Head of caudate nucleus (tissue), 42 donors: ENCODE data around the gene LRRC8B.
"Not testable (repeated sequence)": the region's sequence is repeated elsewhere in the genome, so short reads cannot be mapped to it uniquely, and the experiment has no call there.

ENCODE experiments used
- DNase-seq, 42 donors: peaks; one replicate each; pipeline versions ENCODE4 v3.0.0 to v3.0.0-alpha.2; 2020 to 2021; ENCODE audit warnings: mixed read lengths in 7 of 42
- intact Hi-C: fragments of 100-400 bp; cut with DNase I; formaldehyde crosslinking; loops from one replicate; pipeline ENCODE4 v1.15.0; 2022

LRRC8B gene

DNA sequence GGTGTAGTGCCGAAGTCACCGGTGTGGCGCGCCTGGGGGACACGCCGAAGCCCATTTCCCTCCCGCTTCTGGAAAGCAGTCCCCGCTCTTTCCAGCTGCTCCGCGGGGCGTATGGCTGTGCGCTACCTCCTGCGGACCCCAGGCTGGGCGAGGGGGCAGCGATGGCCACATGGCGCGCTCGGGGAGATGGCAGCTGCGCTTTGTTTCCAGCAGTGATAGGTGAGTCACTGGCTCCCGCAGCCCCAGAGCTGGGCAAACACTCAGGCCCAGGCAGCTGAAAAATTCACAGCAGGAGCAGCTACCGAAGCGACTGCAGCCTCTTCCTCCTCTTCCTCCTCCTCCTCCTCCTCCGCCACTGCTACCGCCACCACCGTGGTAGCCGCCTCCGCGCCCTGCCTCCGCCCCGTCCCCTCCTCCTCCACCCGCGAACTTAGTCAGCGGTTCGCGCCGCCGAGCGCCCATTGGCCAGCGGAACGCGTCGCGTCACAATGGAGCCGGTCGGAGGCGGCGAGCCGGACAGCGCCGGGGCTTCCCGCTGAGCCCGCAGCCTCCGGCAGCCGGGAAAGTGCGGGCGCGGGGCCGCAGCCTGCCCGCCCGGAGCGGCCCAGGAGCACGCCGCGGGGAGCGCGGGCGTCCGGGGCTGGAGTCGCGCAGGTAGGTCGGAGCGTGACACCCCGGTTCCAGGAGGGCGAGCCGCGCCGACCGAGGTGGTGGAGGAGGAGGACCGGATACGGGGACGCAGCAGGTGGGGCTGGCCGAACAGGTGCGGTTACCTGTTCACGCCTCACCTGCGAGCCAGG lies at the start of gene LRRC8B:
Gene LRRC8B (plus strand): TSS at position 461 of the 800 bp plus-strand sequence. CDS start 57,822 bp downstream, outside the sequence.
- intact Hi-C loops = loop anchor here (10.0 kb wide), 1 partner anchor 70 kb away; no protein-coding TSS in a partner anchor
- peak; percentile 81 to 97 (median 94) for DNase-seq

DNA sequence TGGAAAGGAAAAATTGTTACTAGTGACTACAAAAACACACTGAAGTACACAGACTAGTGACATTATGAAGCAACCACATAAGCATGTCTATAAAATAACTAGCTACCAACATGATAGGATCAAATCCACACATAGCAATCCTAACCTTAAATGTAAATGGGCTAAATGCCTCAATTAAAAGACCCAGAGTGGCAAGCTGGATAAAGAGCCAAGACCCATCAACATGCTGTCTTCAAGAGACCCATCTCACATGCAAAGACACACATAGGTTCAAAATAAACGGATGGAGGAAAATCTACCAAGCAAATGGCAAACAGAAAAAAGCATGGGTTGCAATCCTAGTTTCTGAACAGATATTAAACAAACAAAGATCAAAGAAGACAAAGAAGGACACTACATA lies 49.4 kb upstream of the LRRC8B start:
- intact Hi-C loops = no loop called here
- no peak for DNase-seq

- intact Hi-C loops = no loop called here
- no peak for DNase-seq
These were observed 48.6 kb upstream of the LRRC8B start for GRCh38 chr1:89476072-89476471.

GRCh38 chr1:89483010-89483756 lies 41.4 kb upstream of the LRRC8B start:
- intact Hi-C loops = loop anchor here (5.0 kb wide), 2 partner anchors 114 to 279 kb away; no protein-coding TSS in a partner anchor
- peak; percentile 45 to 96 (median 86) for DNase-seq

DNA sequence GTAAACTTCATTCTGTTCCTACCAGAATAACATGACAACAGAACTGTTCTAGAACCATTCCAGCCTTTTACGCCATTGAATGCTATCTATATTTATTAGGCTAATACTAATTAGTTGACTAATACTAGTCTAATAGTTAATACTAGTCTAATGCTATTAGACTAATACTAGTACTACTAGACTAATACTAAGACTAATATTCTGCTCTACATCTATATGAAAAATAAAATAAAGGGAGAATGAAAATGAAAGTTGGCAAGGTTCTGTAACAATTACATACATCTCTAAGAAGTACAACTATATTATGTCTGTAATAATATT lies 40.9 kb upstream of the LRRC8B start:
- intact Hi-C loops = loop anchor here (5.0 kb wide), 2 partner anchors 114 to 279 kb away; no protein-coding TSS in a partner anchor
- no peak for DNase-seq

DNA sequence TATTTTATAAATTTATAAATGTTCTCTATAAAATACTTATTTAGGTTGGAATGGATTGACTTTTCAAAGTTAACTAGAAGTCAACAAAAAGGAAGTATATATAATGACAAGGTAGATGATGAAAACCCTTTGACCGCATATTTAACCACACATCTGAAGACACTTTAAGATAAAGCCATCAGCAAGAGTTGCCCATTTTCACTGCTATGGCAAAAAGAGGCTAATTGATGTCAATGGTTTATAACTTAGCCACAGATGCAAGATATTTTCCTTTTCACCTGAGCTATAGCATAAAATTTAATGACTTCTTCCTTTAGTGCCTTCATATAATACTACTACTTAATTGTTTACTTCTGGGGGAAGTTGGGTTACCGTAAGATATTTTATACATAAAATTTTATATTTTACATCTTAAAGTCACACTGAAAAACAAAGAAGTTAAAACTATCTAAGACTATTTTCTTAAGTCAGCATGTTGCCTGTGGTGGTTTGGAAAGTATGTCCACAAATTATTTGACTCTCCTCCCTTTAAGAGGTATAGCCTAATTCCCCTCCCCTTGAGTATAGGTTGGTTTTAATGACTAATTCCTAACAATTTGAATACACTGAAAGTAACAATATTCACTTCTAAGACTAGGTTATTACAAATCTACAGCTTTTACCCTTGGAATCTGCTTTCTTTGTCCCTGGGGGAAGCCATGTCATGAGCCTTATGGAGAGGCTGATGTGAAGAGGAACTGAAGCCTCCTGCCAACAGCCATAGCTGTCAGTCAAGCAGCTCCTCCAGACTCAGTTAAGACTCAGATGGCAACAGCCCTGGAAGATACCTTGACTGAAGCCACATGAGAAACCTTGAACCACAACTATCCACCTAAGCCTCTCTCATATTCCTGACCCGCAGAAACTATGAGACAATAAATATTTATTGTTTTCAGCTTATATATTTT lies 40.3 kb upstream of the LRRC8B start:
- DNase-seq = no peak
- intact Hi-C loops = loop anchor here (5.0 kb wide), 2 partner anchors 113 to 278 kb away; no protein-coding TSS in a partner anchor

GRCh38 chr1:89487972-89488371 lies 36.7 kb upstream of the LRRC8B start:
- DNase-seq = no peak
- intact Hi-C loops = no loop called here

- peak in 8 of 42 donors; percentile 8 to 62 (median 26) for DNase-seq
- intact Hi-C loops = no loop called here
These were observed 35.4 kb upstream of the LRRC8B start for GRCh38 chr1:89489047-89489729.

GRCh38 chr1:89490389-89490788 lies 34.2 kb upstream of the LRRC8B start:
- intact Hi-C loops = no loop called here
- no peak for DNase-seq

- DNase-seq = peak in 17 of 42 donors; percentile 10 to 54 (median 28)
- intact Hi-C loops = no loop called here
These were observed 25.3 kb upstream of the LRRC8B start for GRCh38 chr1:89499320-89499719.

GRCh38 chr1:89502042-89502441 lies 22.6 kb upstream of the LRRC8B start:
- intact Hi-C loops = no loop called here
- DNase-seq = no peak

DNA sequence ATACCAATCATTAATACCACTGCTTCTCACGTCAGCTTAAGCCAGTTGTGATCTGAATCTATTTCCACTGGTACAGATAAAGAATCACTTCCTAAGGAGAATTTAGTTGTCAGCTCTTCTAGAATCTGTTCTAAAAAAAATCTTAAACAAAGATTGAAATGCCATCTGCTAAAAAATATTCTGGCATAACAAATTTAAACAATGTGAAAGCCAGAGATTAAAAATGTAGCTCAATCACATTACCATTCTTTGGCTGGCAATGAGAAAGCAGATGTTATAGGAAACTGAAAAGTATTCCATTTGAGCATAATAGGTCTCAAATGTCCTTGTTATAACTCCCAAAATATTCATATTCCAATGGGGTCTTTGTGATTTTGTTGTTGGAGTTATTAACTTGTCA lies 21.7 kb upstream of the LRRC8B start:
- no peak for DNase-seq
- intact Hi-C loops = no loop called here

DNA sequence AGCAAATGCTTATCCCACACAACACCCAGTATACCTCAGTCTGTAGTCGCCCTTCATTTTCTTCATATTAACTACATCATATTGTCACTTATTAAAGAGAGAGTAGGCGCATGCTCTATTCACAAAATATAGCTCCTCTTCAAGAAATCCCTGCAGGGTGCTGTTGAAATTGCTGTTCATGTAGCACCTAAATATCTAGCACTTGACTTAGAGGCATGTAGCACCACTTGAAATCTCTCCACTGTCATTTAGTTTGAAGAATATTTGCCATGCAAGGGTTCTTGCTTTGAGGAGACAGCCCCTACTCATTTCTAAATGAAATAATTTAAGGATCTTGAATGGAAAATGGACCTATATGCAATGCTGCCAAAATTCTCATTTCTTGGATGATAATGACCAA lies 20.9 kb upstream of the LRRC8B start:
- intact Hi-C loops = no loop called here

GRCh38 chr1:89510061-89510460 lies 14.6 kb upstream of the LRRC8B start:
- DNase-seq, intact Hi-C loops: not testable (repeated sequence)

More for the DNA sequence above, 20.9 kb upstream of the LRRC8B start:
- DNase-seq = no peak

- intact Hi-C loops = no loop called here
These were observed 11.5 kb upstream of the LRRC8B start for GRCh38 chr1:89512996-89513720.

DNA sequence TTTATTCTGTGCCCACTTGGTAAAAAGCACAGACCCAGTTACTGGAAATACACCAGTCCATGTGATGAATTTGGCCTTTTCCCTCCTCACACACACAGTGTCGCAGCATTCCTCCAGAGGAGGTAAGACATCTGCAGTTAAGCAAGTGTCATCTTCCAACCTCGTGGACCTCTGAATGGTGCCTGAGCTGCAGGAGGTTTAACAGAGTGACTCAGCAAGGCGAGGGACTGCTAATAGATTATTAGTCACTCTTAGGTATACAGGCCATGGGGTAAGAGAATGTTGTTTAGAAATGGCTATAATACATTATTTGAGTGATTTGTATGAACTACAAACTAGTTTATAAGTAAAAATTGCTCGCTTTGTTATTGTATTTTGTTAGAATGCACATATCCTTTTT lies 8.6 kb upstream of the LRRC8B start:
- no peak for DNase-seq
- intact Hi-C loops = no loop called here

More at GRCh38 chr1:89512996-89513720, 11.5 kb upstream of the LRRC8B start:
- DNase-seq = no peak

DNA sequence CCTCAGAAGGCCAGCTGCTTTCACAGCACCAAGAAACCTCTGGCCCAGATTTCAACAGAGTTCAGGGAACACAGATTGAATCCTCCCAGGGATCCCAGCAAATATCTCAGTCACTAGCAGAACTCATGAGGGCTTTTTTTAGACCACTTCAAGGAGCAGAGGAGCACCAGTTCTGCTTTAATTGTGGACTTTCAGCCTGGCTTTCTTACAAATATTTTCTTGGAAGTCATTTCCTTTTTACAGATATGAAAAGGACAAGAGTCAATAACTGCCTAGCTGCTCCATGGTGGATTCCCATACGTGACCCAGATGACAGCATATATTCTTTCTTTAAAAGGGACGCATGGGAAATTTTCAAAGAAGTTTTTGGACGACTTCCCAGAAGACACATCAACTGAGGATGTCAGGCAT lies 6.4 kb upstream of the LRRC8B start:
- DNase-seq = no peak
- intact Hi-C loops = no loop called here
